H9 (cell line): ENCODE measurements around the gene KRTAP22-1. TPM values are rescaled to one million over a fixed set of nuclear protein-coding genes. Genes with fewer than 3 reads are reported as not detected.

ENCODE experiments used
- DNase-seq: peaks from one replicate; pipeline ENCODE4 v3.0.0-alpha.2; 2017
- H2AFZ ChIP-seq: one replicate; pipeline ENCODE4 v1.6.1; 2013; ENCODE audit warnings: mild to moderate bottlenecking, low read length, control low read depth, moderate library complexity
- H2AK5ac ChIP-seq: 2 replicates; pipeline ENCODE4 v1.6.1; 2013; ENCODE audit warnings: low read length, control low read depth, mixed read lengths; ENCODE audit not compliant: insufficient read length
- H2BK120ac ChIP-seq: one replicate; pipeline ENCODE4 v1.6.1; 2013; ENCODE audit warnings: low read depth, mild to moderate bottlenecking, low read length, control low read depth, inconsistent platforms; ENCODE audit not compliant: poor library complexity, severe bottlenecking
- H2BK12ac ChIP-seq: 2 replicates; pipeline ENCODE4 v1.6.1; 2013; ENCODE audit warnings: low read length, control low read depth, mixed read lengths, low read depth; ENCODE audit not compliant: insufficient read length
- H2BK15ac ChIP-seq: 2 replicates; pipeline ENCODE4 v1.6.1; 2013; ENCODE audit warnings: low read depth, low read length, control low read depth
- H2BK20ac ChIP-seq: one replicate; pipeline ENCODE4 v1.6.1; 2013; ENCODE audit warnings: low read depth, mild to moderate bottlenecking, low read length, control low read depth, inconsistent platforms; ENCODE audit not compliant: poor library complexity, severe bottlenecking
- H2BK5ac ChIP-seq: 2 replicates; pipeline ENCODE4 v1.6.1; 2013; ENCODE audit warnings: low read length, control low read depth, mixed read lengths; ENCODE audit not compliant: insufficient read length
- H3K14ac ChIP-seq: 2 replicates; pipeline ENCODE4 v1.6.1; 2013; ENCODE audit warnings: low read length, control low read depth; ENCODE audit not compliant: insufficient read depth
- H3K18ac ChIP-seq: 2 replicates; pipeline ENCODE4 v1.6.1; 2013; ENCODE audit warnings: low read depth, mild to moderate bottlenecking, mixed read lengths, low read length, control low read depth; ENCODE audit not compliant: insufficient read length
- H3K23ac ChIP-seq: 2 replicates; pipeline ENCODE4 v1.6.1; 2013; ENCODE audit warnings: low read length, control low read depth, mixed read lengths, low read depth; ENCODE audit not compliant: insufficient read length
- H3K23me2 ChIP-seq: 2 replicates; pipeline ENCODE4 v1.6.1; 2013; ENCODE audit warnings: low read depth, mild to moderate bottlenecking, mixed read lengths, low read length, control low read depth; ENCODE audit not compliant: insufficient read length, poor library complexity, severe bottlenecking
- H3K27ac ChIP-seq: 2 replicates; pipeline ENCODE4 v1.5.1; 2013; ENCODE audit warnings: low read length, control low read depth, mixed read lengths, low read depth; ENCODE audit not compliant: insufficient read length
- H3K27me3 ChIP-seq: 2 replicates; pipeline ENCODE4 v1.6.1; 2013; ENCODE audit warnings: low read length, control low read depth, inconsistent platforms; ENCODE audit not compliant: insufficient read depth
- H3K4ac ChIP-seq: 2 replicates; pipeline ENCODE4 v1.6.1; 2013; ENCODE audit warnings: low read depth, mild to moderate bottlenecking, control low read depth, inconsistent platforms, low read length, moderate library complexity
- H3K4me1 ChIP-seq: 2 replicates; pipeline ENCODE4 v1.6.1; 2013; ENCODE audit warnings: low read length, control low read depth, inconsistent platforms; ENCODE audit not compliant: insufficient read depth
- H3K4me2 ChIP-seq: 2 replicates; pipeline ENCODE4 v1.6.1; 2013; ENCODE audit warnings: low read length, control low read depth, mixed read lengths; ENCODE audit not compliant: insufficient read length, insufficient read depth
- H3K56ac ChIP-seq: 2 replicates; pipeline ENCODE4 v1.6.1; 2013; ENCODE audit warnings: low read depth, mild to moderate bottlenecking, mixed read lengths, low read length, control low read depth; ENCODE audit not compliant: insufficient read length
- H3K79me1 ChIP-seq: 2 replicates; pipeline ENCODE4 v1.6.1; 2013; ENCODE audit warnings: low read depth, mild to moderate bottlenecking, moderate library complexity, low read length, control low read depth, inconsistent platforms; ENCODE audit not compliant: insufficient read depth, poor library complexity, severe bottlenecking
- H3K79me2 ChIP-seq: 2 replicates; pipeline ENCODE4 v1.6.1; 2013; ENCODE audit warnings: low read length, control low read depth, inconsistent platforms; ENCODE audit not compliant: insufficient read depth
- H3K9ac ChIP-seq: 2 replicates; pipeline ENCODE4 v1.6.1; 2013; ENCODE audit warnings: low read length, control low read depth, mixed read lengths; ENCODE audit not compliant: insufficient read length; ENCODE audit errors: extremely low read depth
- H3K9me3 ChIP-seq: one replicate; pipeline ENCODE4 v1.6.1; 2013; ENCODE audit warnings: low read depth, low read length, inconsistent platforms; ENCODE audit not compliant: control insufficient read depth
- H3T11ph ChIP-seq: one replicate; pipeline ENCODE4 v1.6.1; 2013; ENCODE audit warnings: mild to moderate bottlenecking, low read length, control low read depth, inconsistent platforms
- H4K20me1 ChIP-seq: one replicate; pipeline ENCODE4 v1.6.1; 2013; ENCODE audit not compliant: control insufficient read depth, insufficient read length, insufficient read depth
- H4K5ac ChIP-seq: 2 replicates; pipeline ENCODE4 v1.6.1; 2013; ENCODE audit warnings: low read depth, mild to moderate bottlenecking, mixed read lengths, low read length, control low read depth; ENCODE audit not compliant: insufficient read length
- H4K8ac ChIP-seq: replicated peaks from 2 replicates; pipeline ENCODE4 v1.6.1; 2013; ENCODE audit warnings: low read length, control low read depth, mixed read lengths, low read depth; ENCODE audit not compliant: insufficient read length
- H4K91ac ChIP-seq: 2 replicates; pipeline ENCODE4 v1.6.1; 2013; ENCODE audit warnings: low read depth, mild to moderate bottlenecking, moderate library complexity, mixed read lengths, low read length, control low read depth; ENCODE audit not compliant: insufficient read length
- H3K27ac Mint-ChIP-seq, 3 experiments: 2 replicates in 2 of 3; 3 replicates in 1 of 3; pipeline ENCODE4 v1.8.0; 2020 to 2021; ENCODE audit warnings: mixed read lengths in 3 of 3, mild to moderate bottlenecking in 1 of 3, moderate library complexity in 1 of 3
- H3K27me3 Mint-ChIP-seq: 2 replicates; pipeline ENCODE4 v1.8.0; 2021; ENCODE audit warnings: low read depth, mild to moderate bottlenecking, moderate library complexity, mixed read lengths
- H3K36me3 Mint-ChIP-seq, 3 experiments: 2 replicates in 2 of 3; 3 replicates in 1 of 3; pipeline ENCODE4 v1.8.0; 2020 to 2021; ENCODE audit warnings: low read depth in 3 of 3, mixed read lengths in 3 of 3; ENCODE audit not compliant: insufficient read depth in 1 of 3
- H3K4me1 Mint-ChIP-seq, 2 experiments: 2 replicates each; pipeline ENCODE4 v1.8.0; 2020; ENCODE audit warnings: mixed read lengths in 2 of 2
- H3K4me3 Mint-ChIP-seq, 2 experiments: 2 replicates in 1 of 2; 3 replicates in 1 of 2; pipeline ENCODE4 v1.8.0; 2020 to 2021; ENCODE audit warnings: mild to moderate bottlenecking in 2 of 2, mixed read lengths in 2 of 2, moderate library complexity in 1 of 2
- H3K9me3 Mint-ChIP-seq, 2 experiments: 2 replicates in 1 of 2; 3 replicates in 1 of 2; pipeline ENCODE4 v1.8.0; 2020; ENCODE audit warnings: mild to moderate bottlenecking in 2 of 2, mixed read lengths in 2 of 2, moderate library complexity in 1 of 2
- WGBS: extraction: QIAGEN DNeasy Blood & Tissue Kit; methylation state at CpG from one replicate; pipeline ENCODE4 v1.1.7; 2013; ENCODE audit warnings: missing lambda C conversion rate, low lambda C conversion rate, mixed read lengths; ENCODE audit not compliant: insufficient read length; ENCODE audit errors: extremely low coverage; 5-methylcytosine and 5-hydroxymethylcytosine counted together
- total RNA-seq: library from RNA; stranded (reverse); gene quantifications from 2 replicates; pipeline ENCODE4 v1.2.1, GENCODE V29; 2021
- TF ChIP-seq, protein P1 (sequence below): fragments of 200-600 bp; sonication (generic); conservative IDR thresholded peaks from 3 replicates; pipeline ENCODE4 v1.8.0; 2021; ENCODE audit warnings: antibody characterized with exemption, mild to moderate bottlenecking

KRTAP22-1 gene
- total RNA-seq, 1 experiment from 2014 or later: not detected

DNA sequence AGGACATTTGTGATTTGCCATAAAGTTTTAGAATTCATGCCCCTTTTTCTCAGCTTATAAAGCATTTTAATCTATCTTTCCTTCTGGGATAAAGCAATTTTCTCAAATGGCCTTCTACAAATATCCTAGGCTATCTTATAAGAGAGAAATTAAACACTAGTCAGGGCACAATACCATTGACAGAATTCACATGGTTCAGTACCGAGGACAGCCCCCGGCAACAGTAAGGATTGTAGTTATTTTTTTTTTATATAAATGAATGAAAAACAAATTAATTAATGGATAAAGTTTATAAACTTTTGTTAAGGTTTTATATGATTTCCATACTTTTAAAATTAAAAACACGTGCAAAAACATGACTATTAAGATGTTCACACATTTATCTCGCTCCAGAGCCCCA, 27.2 kb downstream of the KRTAP22-1 start:
- H3K79me2 ChIP-seq: no peaks in the 10 kb centered on the region
- DNase-seq: no peak

More for the DNA sequence above, 27.2 kb downstream of the KRTAP22-1 start:
- no peak overlapping the region for H3K23ac ChIP-seq
- TF ChIP-seq, protein P1, sequence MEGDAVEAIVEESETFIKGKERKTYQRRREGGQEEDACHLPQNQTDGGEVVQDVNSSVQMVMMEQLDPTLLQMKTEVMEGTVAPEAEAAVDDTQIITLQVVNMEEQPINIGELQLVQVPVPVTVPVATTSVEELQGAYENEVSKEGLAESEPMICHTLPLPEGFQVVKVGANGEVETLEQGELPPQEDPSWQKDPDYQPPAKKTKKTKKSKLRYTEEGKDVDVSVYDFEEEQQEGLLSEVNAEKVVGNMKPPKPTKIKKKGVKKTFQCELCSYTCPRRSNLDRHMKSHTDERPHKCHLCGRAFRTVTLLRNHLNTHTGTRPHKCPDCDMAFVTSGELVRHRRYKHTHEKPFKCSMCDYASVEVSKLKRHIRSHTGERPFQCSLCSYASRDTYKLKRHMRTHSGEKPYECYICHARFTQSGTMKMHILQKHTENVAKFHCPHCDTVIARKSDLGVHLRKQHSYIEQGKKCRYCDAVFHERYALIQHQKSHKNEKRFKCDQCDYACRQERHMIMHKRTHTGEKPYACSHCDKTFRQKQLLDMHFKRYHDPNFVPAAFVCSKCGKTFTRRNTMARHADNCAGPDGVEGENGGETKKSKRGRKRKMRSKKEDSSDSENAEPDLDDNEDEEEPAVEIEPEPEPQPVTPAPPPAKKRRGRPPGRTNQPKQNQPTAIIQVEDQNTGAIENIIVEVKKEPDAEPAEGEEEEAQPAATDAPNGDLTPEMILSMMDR: no peak
- no peaks in the 10 kb centered on the region for H3K27me3 ChIP-seq
- H3K4me1 ChIP-seq: 0 out of 2 replicates have a peak, but pooled peaks cover 3% of the 10 kb centered on the region
- Mint-ChIP-seq H3K4me1 (no peaks in the 10 kb centered on the region), H3K9me3 (peaks cover 15 to 52% of the 10 kb centered on the region in 2 experiments), H3K4me3 (no peak overlapping the region), H3K27me3 (peaks cover 6% of the 10 kb centered on the region), H3K36me3 (peaks cover 6 to 38% (median 16%) of the 10 kb centered on the region in 3 experiments), H3K27ac (no peak overlapping the region)
- no peak overlapping the region for H3K4ac ChIP-seq
- H3T11ph ChIP-seq: no peak overlapping the region
- no peak overlapping the region for H2BK15ac ChIP-seq
- no peak overlapping the region for H3K27ac ChIP-seq
- H3K79me1 ChIP-seq: no peaks in the 10 kb centered on the region
- no peak overlapping the region for H2AK5ac ChIP-seq
- no peak overlapping the region for H2BK5ac ChIP-seq
- H3K18ac ChIP-seq: no peak overlapping the region
- no peak overlapping the region for H2BK12ac ChIP-seq
- no peaks in the 10 kb centered on the region for H3K23me2 ChIP-seq
- H2BK120ac ChIP-seq: no peak overlapping the region
- H4K5ac ChIP-seq: no peak overlapping the region
- H2BK20ac ChIP-seq: no peak overlapping the region
- no peak overlapping the region for H3K4me2 ChIP-seq
- H3K14ac ChIP-seq: no peak overlapping the region
- no peak overlapping the region for H2AFZ ChIP-seq
- no peaks in the 10 kb centered on the region for H4K20me1 ChIP-seq
- H3K56ac ChIP-seq: no peak overlapping the region
- H3K9ac ChIP-seq: no peak overlapping the region
- no peaks in the 10 kb centered on the region for H3K9me3 ChIP-seq
- WGBS: no CpG with 5 or more reads among the region's 4 CpGs
- no peak overlapping the region for H4K8ac ChIP-seq
- H4K91ac ChIP-seq: no peak overlapping the region
